GM20000 (cell line): ENCODE data around the gene PIK3CD.

ENCODE experiments used
- DNase-seq: peaks from one replicate; pipeline ENCODE4 v3.0.0; 2012; ENCODE audit warnings: low spot score
- CTCF ChIP-seq: IDR thresholded peaks from 2 replicates; pipeline ENCODE4 v1.5.1; 2012; ENCODE audit warnings: mild to moderate bottlenecking, control low read depth; ENCODE audit errors: extremely low read depth, missing control alignments

The PIK3CD gene

GRCh38 chr1:9655836-9656235 lies 4.3 kb downstream of the PIK3CD start:
- no peak for DNase-seq
- no peak for TF ChIP-seq CTCF

- TF ChIP-seq CTCF = no peak
- no peak for DNase-seq
Observed at GRCh38 chr1:9657521-9658032, 6.0 kb downstream of the PIK3CD start.

- TF ChIP-seq CTCF = no peak
- DNase-seq = peak; percentile 37
Observed at GRCh38 chr1:9658199-9658598, 6.7 kb downstream of the PIK3CD start.

- no peak for DNase-seq
- no peak for TF ChIP-seq CTCF
Observed at GRCh38 chr1:9659328-9659727, 7.8 kb downstream of the PIK3CD start.

GRCh38 chr1:9663257-9663656 lies 11.7 kb downstream of the PIK3CD start:
- no peak for TF ChIP-seq CTCF
- no peak for DNase-seq

- no peak for DNase-seq
- TF ChIP-seq CTCF = no peak
Observed at GRCh38 chr1:9665193-9665592, 13.7 kb downstream of the PIK3CD start.

- TF ChIP-seq CTCF = no peak
- no peak for DNase-seq
Observed at GRCh38 chr1:9668080-9668479, 16.5 kb downstream of the PIK3CD start.
